ENCODE measurements around the gene FAM174A.

DNA sequence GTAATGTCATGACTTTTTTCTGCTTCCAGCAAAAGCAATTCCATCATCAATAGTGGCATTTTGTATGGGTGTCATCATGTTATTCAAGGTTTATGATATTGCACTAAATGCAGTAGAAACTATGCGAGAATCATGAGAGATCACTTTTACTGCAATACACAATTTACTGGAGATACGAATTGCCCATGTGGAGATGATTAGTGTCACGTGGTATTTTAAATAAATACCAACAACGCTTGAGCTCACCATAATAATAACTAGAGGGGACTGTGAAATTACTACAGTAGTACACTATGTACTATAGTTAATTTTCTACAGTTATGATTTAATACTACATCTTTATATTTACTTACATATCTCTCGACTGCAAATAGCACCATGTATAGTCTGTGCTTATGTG lies 49.7 kb downstream of the FAM174A start:
- TF ChIP-seq, protein P1, sequence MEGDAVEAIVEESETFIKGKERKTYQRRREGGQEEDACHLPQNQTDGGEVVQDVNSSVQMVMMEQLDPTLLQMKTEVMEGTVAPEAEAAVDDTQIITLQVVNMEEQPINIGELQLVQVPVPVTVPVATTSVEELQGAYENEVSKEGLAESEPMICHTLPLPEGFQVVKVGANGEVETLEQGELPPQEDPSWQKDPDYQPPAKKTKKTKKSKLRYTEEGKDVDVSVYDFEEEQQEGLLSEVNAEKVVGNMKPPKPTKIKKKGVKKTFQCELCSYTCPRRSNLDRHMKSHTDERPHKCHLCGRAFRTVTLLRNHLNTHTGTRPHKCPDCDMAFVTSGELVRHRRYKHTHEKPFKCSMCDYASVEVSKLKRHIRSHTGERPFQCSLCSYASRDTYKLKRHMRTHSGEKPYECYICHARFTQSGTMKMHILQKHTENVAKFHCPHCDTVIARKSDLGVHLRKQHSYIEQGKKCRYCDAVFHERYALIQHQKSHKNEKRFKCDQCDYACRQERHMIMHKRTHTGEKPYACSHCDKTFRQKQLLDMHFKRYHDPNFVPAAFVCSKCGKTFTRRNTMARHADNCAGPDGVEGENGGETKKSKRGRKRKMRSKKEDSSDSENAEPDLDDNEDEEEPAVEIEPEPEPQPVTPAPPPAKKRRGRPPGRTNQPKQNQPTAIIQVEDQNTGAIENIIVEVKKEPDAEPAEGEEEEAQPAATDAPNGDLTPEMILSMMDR (conservative IDR thresholded peaks at IDR 0.05; ENCODE audit: low read depth, low read length) = no peak
- no peak for TF ChIP-seq POLR2A (IDR thresholded peaks at IDR 0.05; ENCODE audit: low read depth, low read length)
- TF ChIP-seq, protein P2, sequence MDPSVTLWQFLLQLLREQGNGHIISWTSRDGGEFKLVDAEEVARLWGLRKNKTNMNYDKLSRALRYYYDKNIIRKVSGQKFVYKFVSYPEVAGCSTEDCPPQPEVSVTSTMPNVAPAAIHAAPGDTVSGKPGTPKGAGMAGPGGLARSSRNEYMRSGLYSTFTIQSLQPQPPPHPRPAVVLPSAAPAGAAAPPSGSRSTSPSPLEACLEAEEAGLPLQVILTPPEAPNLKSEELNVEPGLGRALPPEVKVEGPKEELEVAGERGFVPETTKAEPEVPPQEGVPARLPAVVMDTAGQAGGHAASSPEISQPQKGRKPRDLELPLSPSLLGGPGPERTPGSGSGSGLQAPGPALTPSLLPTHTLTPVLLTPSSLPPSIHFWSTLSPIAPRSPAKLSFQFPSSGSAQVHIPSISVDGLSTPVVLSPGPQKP (IDR thresholded peaks at IDR 0.05; ENCODE audit: borderline replicate concordance, low read depth, low read length) = no peak
- TF ChIP-seq SMC3 (IDR thresholded peaks at IDR 0.05; ENCODE audit: low read depth, low read length) = no peak
- no peak for TF ChIP-seq CEBPB (IDR thresholded peaks at IDR 0.05; ENCODE audit: low read depth, low read length)
- no peak for TF ChIP-seq BHLHE40 (IDR thresholded peaks at IDR 0.05; ENCODE audit: low read depth, low read length)
- no peak for TF ChIP-seq MXI1 (IDR thresholded peaks at IDR 0.05; ENCODE audit: borderline replicate concordance, low read depth, low read length)
- TF ChIP-seq RAD21 (IDR thresholded peaks at IDR 0.05; ENCODE audit: low read length) = no peak
